Right forelimb (tissue), 1 donor: Measurements from ENCODE around the gene MOCS1.
"Not testable (repeated sequence)": the region's sequence is repeated elsewhere in the genome, so short reads cannot be mapped to it uniquely, and the experiment has no call there.

Experiments used
- DNase-seq: peaks from one replicate; pipeline ENCODE4 v3.0.0-alpha.2; 2018

The MOCS1 gene

GRCh38 chr6:39934131-39934757, at the start of gene MOCS1:
Gene MOCS1, minus strand, starts transcription at chr6:39934462. Its CDS starts 45 bp downstream, at chr6:39934417.
- peak; percentile 80 for DNase-seq

GRCh38 chr6:39984051-39984450, 49.8 kb upstream of the MOCS1 start:
- DNase-seq = no peak

DNA sequence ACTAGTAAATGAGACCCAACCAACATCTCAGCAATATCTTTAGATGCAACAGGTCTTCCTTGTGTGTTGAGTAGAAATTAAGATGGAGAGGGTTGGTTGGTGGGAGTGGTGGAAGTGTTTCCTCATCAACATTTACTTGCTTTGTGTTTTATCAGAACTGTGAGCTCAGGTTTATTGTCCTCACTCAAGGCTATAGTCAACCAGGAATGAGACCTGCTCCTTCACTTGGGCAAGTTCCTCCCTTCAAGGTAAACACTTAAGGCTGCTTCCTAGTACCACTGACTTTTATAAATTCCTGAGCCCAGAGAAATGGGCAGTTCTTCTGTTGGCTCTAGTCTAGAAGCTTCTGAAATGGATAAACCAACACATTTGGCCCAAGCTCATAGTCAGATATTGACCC, 48.9 kb upstream of the MOCS1 start:
- DNase-seq = no peak

DNA sequence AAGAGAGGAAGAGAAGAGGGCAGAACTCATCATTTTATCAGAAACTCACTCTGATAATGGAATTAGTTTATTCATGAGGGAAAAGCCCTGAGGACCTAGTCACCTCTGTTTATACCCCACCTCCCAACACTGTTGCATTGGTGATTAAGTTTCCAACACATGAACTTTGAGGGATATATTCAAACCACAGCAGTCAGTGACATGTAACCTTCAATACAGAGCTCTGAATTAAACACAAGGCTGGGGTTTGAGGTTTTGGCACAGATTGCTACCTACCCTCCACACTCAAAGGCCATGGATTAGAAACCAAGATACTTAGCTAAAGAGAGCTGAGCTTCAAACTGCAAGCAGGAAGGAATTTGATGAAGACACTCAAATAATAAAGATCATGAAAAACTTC, 48.5 kb upstream of the MOCS1 start:
- no peak for DNase-seq

GRCh38 chr6:39980839-39981580, 46.7 kb upstream of the MOCS1 start:
- DNase-seq = no peak

GRCh38 chr6:39979461-39980328, 45.4 kb upstream of the MOCS1 start:
- no peak for DNase-seq

DNA sequence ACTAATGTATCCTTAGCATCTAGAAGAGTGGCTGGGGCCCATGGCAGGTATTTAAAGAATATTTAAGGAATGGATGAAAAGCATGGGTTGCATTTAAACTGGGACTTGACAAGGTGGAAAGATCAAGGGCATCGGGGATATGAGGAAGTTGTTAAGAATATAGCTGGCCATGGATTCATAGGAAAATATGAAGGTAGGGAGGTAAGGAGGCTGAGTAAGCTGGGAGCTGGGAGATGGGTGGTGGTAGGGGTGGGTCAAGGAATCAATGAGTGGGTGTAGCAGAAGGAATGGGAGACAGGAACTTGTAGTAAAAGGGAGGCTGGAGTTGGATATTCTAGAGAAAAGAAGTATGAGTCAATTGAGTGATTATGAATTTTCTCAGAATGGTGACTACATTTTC, 44.0 kb upstream of the MOCS1 start:
- DNase-seq = no peak

- DNase-seq = no peak
Measured at GRCh38 chr6:39973661-39974060, 39.4 kb upstream of the MOCS1 start.

DNA sequence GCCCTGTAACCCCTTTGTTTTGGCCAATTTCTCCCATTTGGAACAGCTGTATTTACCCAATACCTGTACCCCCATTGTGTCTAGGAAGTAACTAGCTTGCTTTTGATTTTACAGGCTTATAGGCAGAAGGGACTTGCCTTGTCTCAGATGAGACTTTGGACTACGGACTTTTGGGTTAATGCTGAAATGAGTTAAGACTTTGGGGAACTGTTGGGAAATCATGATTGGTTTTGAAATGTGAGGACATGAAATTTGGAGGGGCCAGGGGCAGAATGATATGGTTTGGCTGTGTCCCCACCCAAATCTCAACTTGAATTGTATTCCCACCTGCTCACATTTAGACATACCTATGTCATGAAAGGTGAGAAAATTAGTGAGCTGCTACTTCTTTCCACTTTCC, 38.5 kb upstream of the MOCS1 start:
- DNase-seq = not testable (repeated sequence)

DNA sequence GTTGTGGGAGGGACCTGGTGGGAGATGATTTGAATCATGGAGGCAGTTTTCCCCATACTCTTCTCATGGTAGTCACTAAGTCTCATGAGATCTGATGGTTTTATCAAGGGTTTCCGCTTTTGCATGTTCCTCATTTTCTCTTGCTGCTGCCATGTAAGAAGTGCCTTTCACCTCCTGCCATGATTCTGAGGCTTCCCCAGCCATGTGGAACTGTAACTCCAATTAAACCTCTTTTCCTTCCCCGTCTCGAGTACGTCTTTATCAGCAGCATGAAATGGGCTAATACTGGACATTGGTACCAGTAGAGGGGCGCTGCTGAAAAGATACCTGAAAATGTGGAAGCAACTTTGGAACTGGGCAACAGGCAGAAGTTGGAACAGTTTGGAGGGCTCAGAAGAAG, 36.9 kb upstream of the MOCS1 start:
- not testable (repeated sequence) for DNase-seq

GRCh38 chr6:39965751-39966150, 31.5 kb upstream of the MOCS1 start:
- no peak for DNase-seq

DNA sequence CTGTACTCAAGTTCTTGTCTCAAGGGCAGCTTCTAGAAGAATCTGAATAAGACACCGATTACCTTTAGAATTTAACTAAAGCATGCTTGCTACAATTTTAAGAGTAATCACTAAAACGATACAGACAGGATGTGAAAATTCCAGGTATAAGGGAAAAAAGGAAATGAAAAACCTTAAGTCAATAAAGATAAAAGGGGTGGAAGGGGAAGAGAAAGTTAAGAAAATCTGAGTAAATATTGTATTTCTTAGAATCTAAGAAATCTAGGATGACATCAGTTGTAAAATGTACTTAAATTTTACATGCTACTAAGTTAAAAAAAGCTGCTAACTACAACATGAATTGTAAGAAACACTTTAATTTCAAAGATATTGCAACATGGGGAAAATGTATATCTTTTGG, 30.3 kb upstream of the MOCS1 start:
- no peak for DNase-seq

GRCh38 chr6:39964094-39964493, 29.8 kb upstream of the MOCS1 start:
- DNase-seq = no peak

DNA sequence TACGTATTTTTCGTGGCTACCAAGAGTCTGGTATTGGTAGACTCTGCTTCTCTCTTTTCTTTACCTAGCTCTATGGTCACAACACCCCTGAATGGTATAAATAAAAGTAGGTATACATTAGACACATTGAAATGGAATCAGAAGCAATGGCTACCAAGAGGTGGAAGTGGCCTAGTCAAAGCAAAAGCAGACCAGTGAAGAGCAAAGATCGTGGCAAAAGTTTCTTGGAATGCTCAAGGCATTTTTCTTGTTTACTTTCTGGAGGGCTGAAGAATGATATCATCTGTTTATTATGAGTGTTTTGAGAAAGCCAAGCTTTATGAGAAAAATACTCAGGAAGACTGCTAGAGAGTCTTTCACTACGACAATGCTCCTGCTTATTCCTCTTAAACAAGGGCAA, 28.6 kb upstream of the MOCS1 start:
- no peak for DNase-seq

DNA sequence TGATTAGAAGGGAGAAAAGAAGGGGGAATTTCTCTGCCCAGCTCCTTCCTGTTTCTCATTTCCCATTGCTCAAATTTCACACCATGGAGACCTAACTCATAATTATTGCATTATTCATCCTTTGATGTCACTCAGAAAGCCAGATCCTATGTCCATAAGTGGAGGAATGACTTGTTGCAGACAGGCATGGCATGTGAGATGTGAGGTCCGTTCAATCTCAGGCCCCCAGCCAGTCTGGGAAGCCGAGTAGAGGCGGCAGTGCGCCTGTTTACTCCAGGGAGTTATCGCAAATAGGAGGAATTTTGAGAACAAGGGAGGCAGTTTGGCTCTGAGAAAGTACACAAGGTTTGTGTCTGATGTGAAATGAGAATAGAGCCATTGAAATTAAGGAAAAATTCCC, 26.9 kb upstream of the MOCS1 start:
- DNase-seq = no peak

- DNase-seq = no peak
Measured at GRCh38 chr6:39958947-39959346, 24.7 kb upstream of the MOCS1 start.

- DNase-seq = no peak
Measured at GRCh38 chr6:39956936-39957335, 22.7 kb upstream of the MOCS1 start.

DNA sequence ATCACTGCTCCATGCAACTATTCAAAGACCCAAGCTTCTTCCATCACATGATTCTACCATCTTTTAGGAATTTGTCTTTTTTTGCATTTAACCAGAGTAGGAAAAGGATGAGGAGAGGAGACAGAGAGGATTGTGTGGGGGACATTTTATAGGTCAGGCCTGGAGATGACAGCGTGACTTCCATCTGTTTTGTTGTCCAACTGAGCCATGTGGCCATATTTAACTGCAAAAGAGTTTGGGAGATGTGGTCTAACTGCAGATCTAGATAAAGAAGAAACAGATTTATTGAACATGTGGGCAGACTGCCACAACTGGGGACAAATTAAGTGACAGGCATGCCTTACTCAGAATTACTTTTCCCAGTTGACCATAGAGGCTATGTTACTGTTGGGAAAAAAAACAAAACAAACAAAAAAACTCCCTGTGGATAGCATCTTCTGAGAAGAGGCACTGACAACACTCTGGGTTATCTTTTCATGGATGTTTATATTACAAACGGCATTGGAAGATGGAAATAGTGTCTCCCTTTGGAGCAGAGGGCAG, 18.9 kb upstream of the MOCS1 start:
- DNase-seq = no peak

- DNase-seq = no peak
Measured at GRCh38 chr6:39952167-39952566, 17.9 kb upstream of the MOCS1 start.

DNA sequence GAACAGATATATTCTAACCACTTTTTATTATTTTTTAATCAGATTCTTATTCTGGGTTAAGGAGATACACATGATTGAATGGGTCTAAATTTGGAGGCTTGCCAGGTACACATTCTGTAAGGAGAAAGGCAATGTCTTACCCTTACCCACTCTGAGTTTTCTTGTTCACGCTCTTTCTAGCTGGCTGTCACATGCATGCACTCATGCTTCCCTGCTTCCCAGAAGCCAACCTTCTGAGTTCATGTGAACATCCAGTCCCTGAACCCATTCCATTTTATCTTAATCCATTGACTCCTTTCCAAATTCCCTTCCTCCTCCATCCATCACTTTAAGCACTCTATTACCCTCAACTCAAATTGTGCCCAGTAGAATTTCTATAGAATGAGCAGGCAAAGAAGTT, 17.5 kb upstream of the MOCS1 start:
- DNase-seq = no peak

DNA sequence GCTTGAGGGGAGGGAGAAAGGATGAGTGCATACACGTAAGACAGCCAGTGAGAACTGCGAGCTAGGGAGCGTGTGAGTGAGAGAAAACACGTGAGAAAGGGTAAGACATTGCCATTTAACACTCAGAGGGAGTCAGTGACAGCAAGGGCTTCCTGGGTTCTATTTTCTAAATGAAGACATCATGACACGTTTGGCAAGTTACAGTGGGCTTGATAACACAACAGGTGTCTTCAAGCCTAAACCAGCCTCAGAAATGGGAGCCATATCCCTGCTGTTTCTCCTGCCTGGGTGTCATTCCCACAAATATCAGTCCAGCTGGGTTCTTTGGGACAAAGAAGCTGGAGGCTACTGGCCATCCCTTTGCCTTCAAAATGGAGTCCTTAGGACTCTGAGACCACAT, 16.9 kb upstream of the MOCS1 start:
- DNase-seq = no peak

DNA sequence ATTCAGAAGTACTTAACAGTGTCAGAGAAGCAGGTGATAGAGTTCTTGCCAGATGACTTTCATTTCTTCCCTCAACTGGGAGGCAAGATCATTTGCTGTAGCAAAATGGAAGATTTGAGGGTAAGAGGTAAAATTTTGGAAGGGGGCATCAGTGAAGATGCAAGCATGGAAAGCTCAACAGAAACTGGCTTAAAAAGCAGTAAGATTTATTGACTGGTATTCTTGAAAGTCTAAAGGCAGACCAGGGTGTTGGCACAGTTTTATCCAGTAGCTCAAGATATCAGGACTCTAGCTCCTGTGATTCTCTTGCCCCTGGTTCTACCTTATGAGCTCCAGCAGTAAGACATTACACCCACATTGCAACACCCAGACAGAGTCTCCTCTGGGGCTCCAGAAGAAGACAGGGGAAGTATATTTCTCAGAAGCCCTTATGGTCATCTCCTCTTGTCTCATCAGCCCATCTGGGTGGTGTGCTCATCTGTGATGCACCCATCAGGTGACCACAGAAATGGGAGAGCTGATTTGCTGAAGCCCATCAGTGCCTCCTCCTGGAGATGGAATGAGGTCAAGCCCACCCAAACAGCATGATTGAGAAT, 16.0 kb upstream of the MOCS1 start:
- DNase-seq = no peak

GRCh38 chr6:39948199-39948791, 14.0 kb upstream of the MOCS1 start:
- no peak for DNase-seq
